Measurements from ENCODE around the gene ZNF25.

DNA sequence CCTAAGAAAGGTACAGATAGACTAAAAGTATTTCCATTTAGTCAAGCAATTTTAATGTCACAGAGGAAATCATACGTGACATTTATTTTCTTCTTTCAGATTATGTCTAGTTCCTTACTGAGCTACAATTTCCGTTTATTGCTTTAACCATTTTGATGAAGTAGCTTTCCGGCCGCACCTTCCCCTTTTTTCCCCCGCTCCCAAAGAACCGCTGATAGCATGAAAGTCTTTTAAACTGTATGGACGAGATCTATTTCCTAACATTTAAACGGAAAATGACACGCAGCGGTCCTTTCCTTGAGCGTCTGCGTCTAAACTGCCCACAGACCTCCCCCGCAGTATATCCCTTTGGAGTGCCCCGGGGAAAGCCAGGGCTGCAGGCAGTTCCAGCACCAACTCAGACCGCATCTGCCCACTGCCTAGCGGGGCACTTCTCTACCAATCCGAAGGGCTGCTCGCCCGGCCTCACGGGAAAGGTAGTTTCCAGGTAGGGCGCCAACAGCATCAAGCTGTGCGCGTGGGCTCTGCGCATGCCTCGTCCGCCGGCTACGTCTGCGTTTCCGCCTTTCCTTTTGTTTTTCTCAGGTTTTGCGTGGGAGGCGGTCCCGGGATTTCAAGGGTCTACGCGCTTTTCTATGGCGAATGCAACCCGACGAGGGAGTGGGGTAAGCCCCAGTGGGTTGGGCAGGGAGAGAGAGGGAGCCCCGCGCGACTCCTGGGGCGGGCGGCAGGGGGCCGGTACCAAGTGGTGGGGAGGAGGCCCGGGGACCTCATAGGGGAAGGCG lies 33.9 kb upstream of the ZNF25 start, which contains the start of gene ZNF33A:
- no peak for TF ChIP-seq EZH2 (IDR thresholded peaks at IDR 0.05; ENCODE audit: borderline replicate concordance, low read depth, low read length, severe bottlenecking)
- TF ChIP-seq, protein P1, sequence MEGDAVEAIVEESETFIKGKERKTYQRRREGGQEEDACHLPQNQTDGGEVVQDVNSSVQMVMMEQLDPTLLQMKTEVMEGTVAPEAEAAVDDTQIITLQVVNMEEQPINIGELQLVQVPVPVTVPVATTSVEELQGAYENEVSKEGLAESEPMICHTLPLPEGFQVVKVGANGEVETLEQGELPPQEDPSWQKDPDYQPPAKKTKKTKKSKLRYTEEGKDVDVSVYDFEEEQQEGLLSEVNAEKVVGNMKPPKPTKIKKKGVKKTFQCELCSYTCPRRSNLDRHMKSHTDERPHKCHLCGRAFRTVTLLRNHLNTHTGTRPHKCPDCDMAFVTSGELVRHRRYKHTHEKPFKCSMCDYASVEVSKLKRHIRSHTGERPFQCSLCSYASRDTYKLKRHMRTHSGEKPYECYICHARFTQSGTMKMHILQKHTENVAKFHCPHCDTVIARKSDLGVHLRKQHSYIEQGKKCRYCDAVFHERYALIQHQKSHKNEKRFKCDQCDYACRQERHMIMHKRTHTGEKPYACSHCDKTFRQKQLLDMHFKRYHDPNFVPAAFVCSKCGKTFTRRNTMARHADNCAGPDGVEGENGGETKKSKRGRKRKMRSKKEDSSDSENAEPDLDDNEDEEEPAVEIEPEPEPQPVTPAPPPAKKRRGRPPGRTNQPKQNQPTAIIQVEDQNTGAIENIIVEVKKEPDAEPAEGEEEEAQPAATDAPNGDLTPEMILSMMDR (IDR thresholded peaks at IDR 0.05; ENCODE audit: borderline replicate concordance, extremely low read depth, low read length, poor library complexity, severe bottlenecking), result no peak

All from DND-41 (cell line).